Measurements from ENCODE around the gene NECAP2.

Gene NECAP2, protein sequence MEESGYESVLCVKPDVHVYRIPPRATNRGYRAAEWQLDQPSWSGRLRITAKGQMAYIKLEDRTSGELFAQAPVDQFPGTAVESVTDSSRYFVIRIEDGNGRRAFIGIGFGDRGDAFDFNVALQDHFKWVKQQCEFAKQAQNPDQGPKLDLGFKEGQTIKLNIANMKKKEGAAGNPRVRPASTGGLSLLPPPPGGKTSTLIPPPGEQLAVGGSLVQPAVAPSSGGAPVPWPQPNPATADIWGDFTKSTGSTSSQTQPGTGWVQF

DNA sequence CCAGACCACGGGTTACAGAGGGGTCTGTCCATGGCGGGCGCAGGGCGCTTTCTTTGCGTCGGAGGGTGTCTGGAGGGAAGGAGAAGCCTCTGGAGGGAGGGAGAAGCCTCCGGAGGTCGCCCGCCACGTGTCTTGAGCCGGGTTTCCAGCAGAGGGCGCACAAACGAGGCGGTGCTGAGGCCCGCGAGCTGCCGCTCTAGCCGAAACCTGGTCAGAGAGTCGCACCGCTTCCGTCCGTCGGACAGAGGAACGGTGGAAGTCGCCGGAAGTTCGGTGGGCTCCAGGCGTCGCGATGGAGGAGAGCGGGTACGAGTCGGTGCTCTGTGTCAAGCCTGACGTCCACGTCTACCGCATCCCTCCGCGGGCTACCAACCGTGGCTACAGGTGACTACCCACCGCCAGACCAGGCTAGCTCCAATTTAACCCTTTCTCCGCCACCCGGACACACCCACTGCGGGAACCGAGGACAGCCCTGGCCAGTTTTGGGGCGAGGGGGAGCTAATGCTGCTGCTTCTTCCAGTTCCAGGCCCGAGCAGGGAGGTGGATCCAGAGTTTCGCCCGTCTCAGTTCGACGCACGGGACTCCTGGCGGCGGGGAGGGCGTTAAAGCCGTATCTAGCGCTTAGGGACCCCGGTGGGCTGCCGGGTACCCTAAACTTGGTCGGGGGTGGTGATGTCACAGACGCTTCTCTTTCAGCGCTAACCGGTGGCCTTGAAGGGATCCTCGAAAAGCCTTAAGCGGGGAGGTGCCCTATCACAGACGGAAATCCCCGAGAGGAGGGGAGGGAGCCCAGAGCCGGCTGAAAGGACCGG lies at the start of gene NECAP2:
Gene NECAP2 (plus strand): TSS at position 255 of the 812 bp plus-strand sequence. CDS start 38 bp downstream, at position 293.
- no peak for TF ChIP-seq PPARA (CRISPR knock-in tag; IDR thresholded peaks at IDR 0.05; ENCODE audit: borderline replicate concordance)
- TF ChIP-seq, protein P1, sequence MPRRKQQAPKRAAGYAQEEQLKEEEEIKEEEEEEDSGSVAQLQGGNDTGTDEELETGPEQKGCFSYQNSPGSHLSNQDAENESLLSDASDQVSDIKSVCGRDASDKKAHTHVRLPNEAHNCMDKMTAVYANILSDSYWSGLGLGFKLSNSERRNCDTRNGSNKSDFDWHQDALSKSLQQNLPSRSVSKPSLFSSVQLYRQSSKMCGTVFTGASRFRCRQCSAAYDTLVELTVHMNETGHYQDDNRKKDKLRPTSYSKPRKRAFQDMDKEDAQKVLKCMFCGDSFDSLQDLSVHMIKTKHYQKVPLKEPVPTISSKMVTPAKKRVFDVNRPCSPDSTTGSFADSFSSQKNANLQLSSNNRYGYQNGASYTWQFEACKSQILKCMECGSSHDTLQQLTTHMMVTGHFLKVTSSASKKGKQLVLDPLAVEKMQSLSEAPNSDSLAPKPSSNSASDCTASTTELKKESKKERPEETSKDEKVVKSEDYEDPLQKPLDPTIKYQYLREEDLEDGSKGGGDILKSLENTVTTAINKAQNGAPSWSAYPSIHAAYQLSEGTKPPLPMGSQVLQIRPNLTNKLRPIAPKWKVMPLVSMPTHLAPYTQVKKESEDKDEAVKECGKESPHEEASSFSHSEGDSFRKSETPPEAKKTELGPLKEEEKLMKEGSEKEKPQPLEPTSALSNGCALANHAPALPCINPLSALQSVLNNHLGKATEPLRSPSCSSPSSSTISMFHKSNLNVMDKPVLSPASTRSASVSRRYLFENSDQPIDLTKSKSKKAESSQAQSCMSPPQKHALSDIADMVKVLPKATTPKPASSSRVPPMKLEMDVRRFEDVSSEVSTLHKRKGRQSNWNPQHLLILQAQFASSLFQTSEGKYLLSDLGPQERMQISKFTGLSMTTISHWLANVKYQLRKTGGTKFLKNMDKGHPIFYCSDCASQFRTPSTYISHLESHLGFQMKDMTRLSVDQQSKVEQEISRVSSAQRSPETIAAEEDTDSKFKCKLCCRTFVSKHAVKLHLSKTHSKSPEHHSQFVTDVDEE (CRISPR knock-in tag; IDR thresholded peaks at IDR 0.05): 0 out of 2 replicates have a peak, but pooled peaks have one; percentile 43
- ATAC-seq: peak; percentile 97

DNA sequence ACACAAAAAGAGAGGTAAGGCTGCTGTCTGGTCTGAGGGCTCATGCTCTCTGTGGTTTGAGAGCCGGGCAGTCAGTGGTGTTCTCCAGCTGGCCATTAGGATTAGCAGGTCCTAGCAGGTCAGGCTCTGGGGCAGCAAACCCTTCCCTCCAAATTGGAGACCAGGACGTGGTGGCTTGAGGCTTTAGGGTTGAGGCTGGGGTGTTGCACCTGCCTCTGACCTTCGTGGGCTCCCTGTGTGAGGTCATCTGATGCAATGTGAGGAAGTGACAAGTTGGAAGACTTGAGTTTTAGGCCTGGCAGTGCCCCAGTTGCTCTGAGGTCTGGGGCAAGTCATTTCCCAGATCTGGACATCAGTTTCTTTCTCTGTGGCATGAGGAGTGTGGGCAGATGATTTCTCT lies 49.1 kb upstream of the NECAP2 start:
- no peak for ATAC-seq
- TF ChIP-seq CSDC2 (CRISPR knock-in tag; IDR thresholded peaks at IDR 0.05): no peak
- TF ChIP-seq, protein P2, sequence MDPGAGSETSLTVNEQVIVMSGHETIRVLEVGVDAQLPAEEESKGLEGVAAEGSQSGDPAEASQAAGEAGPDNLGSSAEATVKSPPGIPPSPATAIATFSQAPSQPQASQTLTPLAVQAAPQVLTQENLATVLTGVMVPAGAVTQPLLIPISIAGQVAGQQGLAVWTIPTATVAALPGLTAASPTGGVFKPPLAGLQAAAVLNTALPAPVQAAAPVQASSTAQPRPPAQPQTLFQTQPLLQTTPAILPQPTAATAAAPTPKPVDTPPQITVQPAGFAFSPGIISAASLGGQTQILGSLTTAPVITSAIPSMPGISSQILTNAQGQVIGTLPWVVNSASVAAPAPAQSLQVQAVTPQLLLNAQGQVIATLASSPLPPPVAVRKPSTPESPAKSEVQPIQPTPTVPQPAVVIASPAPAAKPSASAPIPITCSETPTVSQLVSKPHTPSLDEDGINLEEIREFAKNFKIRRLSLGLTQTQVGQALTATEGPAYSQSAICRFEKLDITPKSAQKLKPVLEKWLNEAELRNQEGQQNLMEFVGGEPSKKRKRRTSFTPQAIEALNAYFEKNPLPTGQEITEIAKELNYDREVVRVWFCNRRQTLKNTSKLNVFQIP (CRISPR knock-in tag; IDR thresholded peaks at IDR 0.05; ENCODE audit: borderline replicate concordance, low read depth): no peak
- TF ChIP-seq PPARA (CRISPR knock-in tag; IDR thresholded peaks at IDR 0.05; ENCODE audit: borderline replicate concordance): no peak
- TF ChIP-seq ZNF565 (CRISPR knock-in tag; conservative IDR thresholded peaks at IDR 0.05; ENCODE audit: low read depth): no peak
- TF ChIP-seq TOX (CRISPR knock-in tag; IDR thresholded peaks at IDR 0.05; ENCODE audit: borderline replicate concordance): no peak

DNA sequence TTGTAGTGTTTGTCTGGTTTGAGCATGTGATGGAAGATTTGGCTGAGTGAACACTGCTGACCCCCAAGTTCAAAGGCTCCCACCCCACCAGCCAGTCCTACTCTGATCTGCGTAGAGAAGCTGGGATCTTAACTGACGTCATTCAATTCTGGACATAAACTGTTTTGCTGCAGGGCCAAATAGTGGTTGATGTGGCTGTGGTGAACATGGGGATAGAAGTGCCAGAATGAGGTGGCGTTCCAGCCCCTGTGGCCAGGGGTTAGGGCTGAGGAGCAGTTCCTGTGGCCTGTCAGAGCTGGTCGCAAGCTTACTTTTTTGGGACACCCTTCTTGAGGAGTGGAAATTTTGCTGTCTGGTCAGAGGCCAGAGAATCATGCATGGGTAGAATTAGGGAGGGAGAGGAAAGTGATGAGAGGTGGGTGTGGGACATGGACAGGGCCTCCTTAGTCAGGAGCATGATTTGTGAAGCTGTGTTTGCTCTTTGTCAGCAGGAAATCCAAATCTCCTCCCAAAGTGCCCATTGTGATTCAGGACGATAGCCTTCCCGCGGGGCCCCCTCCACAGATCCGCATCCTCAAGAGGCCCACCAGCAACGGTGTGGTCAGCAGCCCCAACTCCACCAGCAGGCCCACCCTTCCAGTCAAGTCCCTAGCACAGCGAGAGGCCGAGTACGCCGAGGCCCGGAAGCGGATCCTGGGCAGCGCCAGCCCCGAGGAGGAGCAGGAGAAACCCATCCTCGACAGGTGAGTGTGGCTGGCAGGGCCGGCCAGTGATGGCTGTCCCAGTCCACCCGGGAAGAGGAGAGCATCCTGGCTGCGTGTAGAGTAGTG lies 47.6 kb upstream of the NECAP2 start:
- TF ChIP-seq ARNTL (CRISPR knock-in tag; IDR thresholded peaks at IDR 0.05; ENCODE audit: borderline replicate concordance, low read depth) (no peak), ZFP30 (CRISPR knock-in tag; IDR thresholded peaks at IDR 0.05) (no peak), TOX (CRISPR knock-in tag; IDR thresholded peaks at IDR 0.05; ENCODE audit: borderline replicate concordance) (no peak), ZNF565 (CRISPR knock-in tag; conservative IDR thresholded peaks at IDR 0.05; ENCODE audit: low read depth) (no peak), PPARA (CRISPR knock-in tag; IDR thresholded peaks at IDR 0.05; ENCODE audit: borderline replicate concordance) (no peak), RARB (CRISPR knock-in tag; IDR thresholded peaks at IDR 0.05) (no peak), SNAI2 (CRISPR knock-in tag; IDR thresholded peaks at IDR 0.05) (no peak), ZC3H10 (CRISPR knock-in tag; IDR thresholded peaks at IDR 0.05) (no peak), CSDC2 (CRISPR knock-in tag; IDR thresholded peaks at IDR 0.05) (no peak), TCF4 (CRISPR knock-in tag; IDR thresholded peaks at IDR 0.05; ENCODE audit: borderline replicate concordance) (no peak), ZNF8 (CRISPR knock-in tag; IDR thresholded peaks at IDR 0.05) (no peak), ZNF70 (CRISPR knock-in tag; IDR thresholded peaks at IDR 0.05) (no peak), BACH2 (CRISPR knock-in tag; IDR thresholded peaks at IDR 0.05; ENCODE audit: borderline replicate concordance) (no peak), OSR1 (CRISPR knock-in tag; IDR thresholded peaks at IDR 0.05) (no peak), ESRRG (CRISPR knock-in tag; IDR thresholded peaks at IDR 0.05) (no peak)
- TF ChIP-seq, protein P1 (CRISPR knock-in tag; IDR thresholded peaks at IDR 0.05): no peak
- TF ChIP-seq, protein P3, sequence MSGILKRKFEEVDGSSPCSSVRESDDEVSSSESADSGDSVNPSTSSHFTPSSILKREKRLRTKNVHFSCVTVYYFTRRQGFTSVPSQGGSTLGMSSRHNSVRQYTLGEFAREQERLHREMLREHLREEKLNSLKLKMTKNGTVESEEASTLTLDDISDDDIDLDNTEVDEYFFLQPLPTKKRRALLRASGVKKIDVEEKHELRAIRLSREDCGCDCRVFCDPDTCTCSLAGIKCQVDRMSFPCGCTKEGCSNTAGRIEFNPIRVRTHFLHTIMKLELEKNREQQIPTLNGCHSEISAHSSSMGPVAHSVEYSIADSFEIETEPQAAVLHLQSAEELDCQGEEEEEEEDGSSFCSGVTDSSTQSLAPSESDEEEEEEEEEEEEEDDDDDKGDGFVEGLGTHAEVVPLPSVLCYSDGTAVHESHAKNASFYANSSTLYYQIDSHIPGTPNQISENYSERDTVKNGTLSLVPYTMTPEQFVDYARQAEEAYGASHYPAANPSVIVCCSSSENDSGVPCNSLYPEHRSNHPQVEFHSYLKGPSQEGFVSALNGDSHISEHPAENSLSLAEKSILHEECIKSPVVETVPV (CRISPR knock-in tag; IDR thresholded peaks at IDR 0.05): no peak
- TF ChIP-seq, protein P2 (CRISPR knock-in tag; IDR thresholded peaks at IDR 0.05; ENCODE audit: borderline replicate concordance, low read depth): no peak
- TF ChIP-seq, protein P4, sequence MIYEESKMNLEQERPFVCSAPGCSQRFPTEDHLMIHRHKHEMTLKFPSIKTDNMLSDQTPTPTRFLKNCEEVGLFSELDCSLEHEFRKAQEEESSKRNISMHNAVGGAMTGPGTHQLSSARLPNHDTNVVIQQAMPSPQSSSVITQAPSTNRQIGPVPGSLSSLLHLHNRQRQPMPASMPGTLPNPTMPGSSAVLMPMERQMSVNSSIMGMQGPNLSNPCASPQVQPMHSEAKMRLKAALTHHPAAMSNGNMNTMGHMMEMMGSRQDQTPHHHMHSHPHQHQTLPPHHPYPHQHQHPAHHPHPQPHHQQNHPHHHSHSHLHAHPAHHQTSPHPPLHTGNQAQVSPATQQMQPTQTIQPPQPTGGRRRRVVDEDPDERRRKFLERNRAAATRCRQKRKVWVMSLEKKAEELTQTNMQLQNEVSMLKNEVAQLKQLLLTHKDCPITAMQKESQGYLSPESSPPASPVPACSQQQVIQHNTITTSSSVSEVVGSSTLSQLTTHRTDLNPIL (CRISPR knock-in tag; IDR thresholded peaks at IDR 0.05; ENCODE audit: low read depth): no peak
- ATAC-seq: no peak

All from SK-N-SH treated with all-trans-retinoic acid at 6 μM for 48 hours (cell line).